GM18873 (cell line): Measurements from ENCODE around the gene ECI1.

Experiments
- ATAC-seq: cut with Tn5 transposase; IDR thresholded peaks from one replicate; pipeline ENCODE4 v1.9.1; 2021; ENCODE audit warnings: mild to moderate bottlenecking, moderate library complexity, moderate number of reproducible peaks; ENCODE audit not compliant: unreplicated experiment, low FRiP score

Gene ECI1, protein sequence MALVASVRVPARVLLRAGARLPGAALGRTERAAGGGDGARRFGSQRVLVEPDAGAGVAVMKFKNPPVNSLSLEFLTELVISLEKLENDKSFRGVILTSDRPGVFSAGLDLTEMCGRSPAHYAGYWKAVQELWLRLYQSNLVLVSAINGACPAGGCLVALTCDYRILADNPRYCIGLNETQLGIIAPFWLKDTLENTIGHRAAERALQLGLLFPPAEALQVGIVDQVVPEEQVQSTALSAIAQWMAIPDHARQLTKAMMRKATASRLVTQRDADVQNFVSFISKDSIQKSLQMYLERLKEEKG

GRCh38 chr16:2251296-2252111, at the start of gene ECI1:
ECI1 (minus strand) TSS chr16:2251587; CDS start chr16:2251566, 21 bp downstream.
- peak; percentile 67 for ATAC-seq

DNA sequence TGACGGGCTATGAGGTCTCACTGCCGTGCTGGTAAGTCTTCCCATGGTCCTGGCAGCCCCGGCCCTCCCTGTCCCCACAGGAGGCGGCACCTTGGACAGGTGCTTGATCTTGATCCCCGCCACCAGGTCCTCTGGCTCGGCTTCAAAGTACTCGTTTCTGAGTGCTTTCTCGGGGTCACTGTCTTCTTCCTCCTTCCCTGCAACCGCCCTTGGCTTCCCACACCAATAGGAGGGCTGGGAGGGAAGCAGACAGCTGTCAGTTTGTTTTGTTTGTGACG, 48.5 kb upstream of the ECI1 start:
- ATAC-seq: no peak

GRCh38 chr16:2299121-2299914, 47.9 kb upstream of the ECI1 start:
- no peak for ATAC-seq

- no peak for ATAC-seq
These were observed 47.2 kb upstream of the ECI1 start for GRCh38 chr16:2298621-2299020.

- ATAC-seq: no peak
These were observed 46.1 kb upstream of the ECI1 start for GRCh38 chr16:2297506-2297860.

DNA sequence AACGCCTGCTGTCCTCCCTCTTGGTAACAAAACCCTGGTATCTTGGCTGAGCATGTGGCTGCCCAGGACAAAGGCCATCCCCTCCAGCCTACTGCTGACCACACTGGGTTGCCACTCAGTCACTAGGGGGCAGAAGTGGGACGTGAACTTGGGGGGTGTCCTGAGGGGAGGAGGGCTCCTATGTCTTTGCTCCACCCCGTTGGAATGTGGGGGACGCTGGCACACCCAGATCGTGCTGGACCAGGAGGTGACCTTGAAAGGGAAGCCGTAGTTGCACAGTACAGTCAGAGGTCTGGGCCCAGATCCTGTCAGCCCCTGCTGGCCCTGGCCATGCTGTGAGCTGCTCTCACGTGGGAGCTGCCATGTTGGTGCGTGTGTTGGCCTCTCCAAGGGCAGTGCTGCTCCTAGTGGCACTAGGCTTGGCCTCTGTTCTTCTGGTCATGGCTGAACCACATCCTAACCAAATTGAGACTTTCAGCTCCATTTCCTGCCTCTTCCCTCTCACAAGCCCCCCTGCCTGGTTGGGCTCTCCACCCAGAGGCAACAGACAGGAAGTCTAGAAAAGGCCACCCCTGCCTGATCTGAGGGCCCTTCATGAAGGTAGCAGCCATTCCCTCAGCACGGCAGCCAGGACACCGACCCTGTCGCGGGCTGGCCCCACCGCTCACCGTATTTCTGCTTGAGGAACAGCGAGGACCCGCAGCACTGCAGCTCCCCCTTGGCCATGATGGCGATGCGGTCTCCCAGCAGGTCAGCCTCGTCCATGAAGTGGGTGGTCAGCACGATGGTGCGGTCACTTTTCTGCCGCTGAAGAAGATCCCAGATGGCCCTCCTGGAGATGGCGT, 45.5 kb upstream of the ECI1 start:
- no peak for ATAC-seq

DNA sequence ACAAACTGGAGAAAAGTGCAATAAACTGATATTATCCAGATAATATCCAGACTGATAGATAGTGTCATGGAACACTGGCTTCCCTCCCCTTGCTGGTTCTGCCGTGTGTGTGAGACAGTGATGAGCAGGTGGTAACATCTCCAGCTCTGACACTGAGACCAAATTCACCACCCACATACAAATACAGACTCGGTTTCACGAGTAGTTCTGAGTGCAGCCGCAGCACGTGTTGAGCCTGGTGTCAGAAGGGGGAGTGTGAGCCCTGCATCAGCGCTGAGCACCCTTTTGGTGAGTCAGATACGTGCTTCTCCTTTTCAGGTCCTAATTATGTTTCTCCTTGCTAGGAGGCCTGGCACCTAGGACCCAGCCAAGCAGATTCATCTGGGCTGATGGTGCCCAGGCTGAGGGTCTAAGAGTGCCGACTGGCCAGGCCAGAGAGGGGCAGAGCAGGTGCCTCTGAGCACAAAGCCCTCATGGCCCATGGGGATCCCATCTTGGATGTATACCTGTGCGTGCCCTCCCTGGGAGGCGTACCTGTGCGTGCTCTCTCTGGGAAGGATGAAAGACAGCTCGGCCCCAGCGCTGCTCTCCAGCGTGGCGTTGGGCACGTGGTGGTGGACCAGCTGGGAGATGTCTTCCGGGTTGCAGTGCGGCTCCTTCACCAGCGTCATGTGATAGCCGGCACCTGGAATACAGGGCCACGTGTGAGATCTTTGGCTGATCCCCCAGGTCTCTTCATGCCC, 43.8 kb upstream of the ECI1 start:
- ATAC-seq: no peak

DNA sequence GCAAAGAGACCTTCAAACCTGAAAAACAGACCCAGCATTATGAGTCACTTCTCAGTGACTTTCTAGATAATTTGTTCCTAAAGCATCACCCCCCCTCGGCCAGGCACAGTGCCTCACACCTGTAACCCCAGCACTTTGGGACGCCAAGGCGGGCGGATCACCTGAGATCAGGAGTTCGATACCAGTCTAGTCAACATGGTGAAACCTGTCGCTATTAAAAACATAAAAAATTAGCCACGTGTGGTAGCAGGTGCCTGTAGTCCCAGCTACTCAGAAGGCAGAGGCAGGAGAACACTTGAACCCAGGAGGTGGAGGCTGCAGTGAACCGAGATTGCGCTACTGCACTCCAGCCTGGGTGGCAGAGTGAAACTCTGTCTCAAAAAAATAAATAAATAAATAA, 40.8 kb upstream of the ECI1 start:
- no peak for ATAC-seq

DNA sequence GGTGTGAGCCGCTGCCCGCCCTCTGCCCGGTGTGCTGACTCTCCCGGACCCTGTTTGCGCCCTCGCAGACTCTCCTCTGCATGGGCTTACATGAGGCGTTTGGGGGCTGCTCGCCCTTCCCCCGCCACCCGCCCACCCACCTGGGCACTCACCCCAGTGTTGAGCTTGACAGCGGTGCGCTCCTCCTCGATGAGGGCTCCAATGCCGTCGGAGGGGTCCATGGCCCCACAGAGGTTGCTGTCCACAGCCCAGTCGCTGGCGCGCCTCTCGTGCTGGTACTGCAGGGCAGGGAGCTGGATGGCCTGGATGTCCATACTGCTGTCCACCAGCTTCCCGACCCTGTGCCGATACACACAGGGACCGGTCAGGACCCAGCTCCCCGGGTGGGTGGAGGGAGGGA, 37.9 kb upstream of the ECI1 start:
- ATAC-seq: no peak

DNA sequence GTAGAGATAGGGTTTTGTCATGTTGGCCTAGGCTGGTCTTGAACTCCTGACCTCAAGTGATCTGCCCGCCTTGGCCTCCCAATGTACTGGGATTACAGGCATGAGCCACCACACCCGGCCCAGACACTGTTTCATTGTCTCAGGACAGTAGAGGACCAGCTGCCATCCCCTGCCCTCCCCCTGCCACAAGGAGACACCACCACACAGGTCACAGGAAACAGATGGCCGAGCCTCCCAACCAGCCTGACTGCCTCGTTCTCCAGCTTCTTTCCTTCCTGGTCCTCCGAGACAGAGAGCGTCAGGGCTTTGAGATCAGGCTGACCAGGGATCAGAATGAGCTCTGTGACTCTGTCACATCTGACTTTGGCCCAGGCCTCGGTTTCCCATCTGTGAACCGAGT, 37.3 kb upstream of the ECI1 start:
- ATAC-seq: no peak

DNA sequence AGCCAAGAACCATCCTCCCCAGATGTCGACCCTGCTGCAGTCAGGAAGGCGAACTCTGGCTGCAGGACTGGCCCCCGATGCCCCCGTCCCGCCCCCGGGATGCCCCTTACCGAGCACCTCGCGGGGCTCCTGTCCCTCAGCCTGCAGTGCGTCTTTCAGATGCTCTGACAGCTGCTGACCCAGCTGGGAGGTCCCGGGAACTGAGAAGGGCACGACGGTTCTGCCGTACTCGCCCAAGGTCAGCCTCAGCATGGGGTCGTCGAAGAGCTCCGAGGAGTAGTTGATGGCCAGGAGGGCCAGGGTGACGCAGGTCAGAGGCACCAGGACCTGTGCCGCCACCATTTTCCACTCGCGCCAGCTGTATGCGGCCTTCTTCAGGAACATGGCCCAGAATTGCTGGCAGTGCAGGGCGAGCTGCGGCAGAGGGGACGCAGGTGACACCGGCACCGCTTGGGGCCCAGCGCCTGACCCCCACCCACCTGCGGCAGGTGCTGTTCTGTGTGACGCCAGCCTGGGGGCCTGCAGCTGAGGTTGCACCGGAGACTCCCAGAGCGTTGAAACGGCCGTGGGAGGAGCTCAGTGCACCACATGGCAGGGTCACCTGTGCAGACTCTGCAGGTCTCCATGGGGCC, 36.6 kb upstream of the ECI1 start:
- ATAC-seq: no peak

DNA sequence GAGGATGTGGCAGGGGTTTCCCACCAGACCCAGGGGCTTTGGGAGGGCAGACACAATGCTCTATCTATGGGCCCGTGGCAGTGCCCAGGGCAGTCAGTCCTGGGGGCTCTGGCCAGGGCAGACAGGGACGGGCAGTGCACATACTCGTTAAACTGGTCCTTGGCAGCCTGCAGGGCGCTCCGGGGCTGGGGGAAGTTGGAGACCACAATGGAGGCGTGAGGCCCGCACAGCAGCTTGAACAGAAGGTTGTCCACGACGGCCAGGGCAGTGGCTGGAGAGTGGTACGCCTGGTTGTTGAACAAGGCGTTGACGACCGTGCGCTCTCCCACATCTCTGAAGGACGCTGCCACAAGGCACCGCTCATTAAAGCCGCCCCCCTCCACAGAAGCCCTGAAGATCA, 35.2 kb upstream of the ECI1 start:
- no peak for ATAC-seq

DNA sequence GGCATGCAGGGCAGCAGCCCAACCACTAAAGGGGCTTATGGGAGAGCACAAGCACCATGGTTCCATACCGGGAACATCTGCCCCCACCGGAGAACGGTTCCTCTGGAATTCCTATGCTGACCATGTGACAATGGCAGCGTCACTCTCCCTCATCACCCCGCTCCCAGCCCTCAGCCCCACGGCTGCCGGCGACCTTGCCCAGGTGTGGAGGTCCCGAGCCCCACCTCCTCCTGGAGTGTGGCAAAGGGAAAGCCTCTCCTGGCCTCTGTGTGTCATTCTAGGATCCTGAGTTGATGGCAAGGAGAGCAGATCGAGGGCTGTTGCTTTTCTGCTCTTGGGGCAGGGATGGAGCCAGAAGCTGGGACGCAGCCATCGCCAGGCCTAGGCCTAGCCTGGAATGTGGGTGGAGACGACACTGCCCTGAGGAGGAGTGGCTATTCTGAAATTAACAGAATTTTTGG, 34.4 kb upstream of the ECI1 start:
- ATAC-seq: no peak

DNA sequence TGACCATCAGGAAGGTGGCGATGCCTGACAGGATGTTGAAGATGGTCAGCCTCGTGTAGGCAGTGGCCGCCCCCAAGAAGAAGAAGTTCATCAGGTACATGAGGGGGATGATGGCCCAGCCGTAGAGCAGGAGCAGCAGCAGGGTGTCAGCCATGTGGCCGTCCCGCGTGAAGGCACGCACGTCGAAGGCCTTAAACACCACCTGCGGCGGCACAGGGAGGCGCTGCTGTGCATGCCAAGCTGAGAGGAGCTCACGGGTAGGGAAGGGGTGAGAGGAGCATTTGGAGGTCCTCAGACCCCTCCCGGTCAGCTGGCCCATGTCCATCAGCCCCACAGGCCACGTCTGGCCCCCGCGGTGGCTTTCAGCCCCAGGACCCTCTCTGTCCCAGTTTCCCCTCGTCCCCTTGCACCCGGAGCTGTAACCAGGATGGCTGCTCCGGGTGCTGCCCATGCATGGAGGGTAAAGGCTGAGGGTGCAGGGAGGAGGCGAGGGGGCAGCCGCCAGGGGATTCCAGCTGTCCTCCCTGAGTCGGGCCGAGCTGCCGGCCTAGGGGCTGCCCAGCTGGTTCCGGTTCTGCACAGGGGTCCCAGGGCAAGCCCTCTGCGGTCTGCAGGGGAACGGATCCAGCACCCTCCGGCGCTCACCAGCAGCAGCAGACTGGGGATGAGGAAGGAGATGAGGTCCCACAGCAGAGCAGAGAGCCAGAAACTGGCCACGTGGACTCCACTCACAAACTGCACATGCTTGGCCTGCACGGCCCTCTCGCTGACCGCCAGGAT, 33.6 kb upstream of the ECI1 start:
- no peak for ATAC-seq

DNA sequence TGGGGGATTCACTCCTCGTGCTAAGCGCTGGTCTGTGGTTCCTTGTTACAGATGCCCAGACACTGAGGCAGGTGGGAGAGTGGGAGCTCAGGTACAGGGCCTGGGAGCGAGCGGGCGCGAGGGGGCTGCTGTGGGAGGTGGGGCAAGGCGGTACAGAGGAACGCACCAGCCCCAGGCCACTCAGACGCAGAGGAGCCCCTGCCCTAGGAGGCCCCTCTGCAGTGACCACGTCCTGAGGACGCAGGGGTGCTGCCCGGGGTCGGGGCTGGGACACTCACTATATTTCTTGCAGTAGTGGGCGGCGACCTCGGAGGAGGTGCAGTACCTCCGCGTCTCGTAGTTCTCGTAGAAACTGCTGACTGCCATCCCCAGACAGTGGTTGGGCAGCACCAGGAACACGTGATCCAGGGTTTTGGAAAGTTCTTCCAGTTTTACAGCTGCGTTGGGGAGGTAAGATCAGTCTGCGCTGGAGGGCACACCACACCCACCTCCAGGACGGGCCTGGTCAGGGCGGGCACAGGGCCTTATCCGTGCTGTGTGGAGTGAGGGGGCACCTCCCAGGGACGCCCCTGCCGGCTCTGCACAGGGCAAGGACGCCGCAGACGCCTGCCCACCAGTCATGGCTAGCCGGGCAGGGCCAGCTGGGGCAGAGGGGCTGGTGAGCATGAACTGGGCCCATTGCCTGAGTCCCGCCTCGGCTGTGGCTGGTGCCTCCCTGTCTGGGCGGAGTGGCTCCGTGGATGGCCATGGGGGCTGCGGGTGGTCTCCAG, 32.8 kb upstream of the ECI1 start:
- no peak for ATAC-seq

DNA sequence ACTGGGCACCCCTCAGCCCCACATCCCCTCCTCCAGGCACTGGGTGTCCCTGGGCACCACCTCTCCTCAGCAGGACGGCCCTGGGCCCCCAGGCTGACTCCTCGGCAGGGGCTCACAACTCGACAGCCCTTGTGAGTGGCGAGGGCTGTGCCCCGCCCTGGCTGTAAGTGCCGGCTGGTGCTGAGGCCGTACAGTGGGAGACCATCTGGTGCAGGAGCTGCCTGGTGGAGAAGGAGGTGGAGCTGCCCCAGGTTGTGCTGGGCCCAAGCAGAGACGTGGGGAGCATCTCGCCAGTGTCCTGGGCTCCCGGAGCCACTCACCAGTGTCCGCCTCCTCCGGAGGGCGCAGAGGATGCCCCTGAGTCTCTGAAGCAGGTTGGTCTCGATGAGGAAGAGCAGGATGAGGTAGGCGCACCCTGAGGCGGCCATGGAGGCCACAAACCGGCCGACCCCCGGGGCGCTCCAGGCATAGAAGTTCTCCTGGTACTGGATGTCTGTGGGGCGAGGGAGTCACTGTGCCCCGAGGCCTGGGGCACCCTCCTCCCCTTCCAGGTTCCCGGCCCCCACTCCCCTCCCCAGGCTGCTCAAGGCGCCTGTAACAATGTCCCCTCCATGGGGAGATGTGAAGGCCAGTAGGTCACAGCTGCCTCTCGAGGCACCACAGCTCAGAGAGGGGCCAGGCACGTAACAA, 31.6 kb upstream of the ECI1 start:
- no peak for ATAC-seq

DNA sequence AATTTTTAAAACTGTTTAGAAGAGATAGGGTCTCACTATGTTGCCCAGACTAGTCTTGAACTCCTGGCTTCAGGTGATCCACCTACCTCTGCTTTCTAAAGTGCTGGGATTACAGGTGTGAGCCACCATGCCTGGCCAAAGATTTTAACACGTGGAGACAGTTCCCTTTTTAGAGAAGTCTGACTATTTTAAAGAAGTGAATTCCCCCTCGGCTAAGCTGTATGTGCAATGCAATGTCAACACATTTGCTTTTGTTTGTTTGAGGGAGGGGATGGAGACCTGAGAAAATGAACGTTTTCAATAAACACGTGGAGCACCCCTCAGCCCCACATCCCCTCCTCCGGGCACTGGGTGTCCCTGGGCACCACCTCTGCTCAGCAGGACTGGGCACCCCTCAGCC, 30.9 kb upstream of the ECI1 start:
- no peak for ATAC-seq
